GM18498 (cell line): ENCODE measurements around the gene PISD.
"Not testable (repeated sequence)": the region's sequence is repeated elsewhere in the genome, so short reads cannot be mapped to it uniquely, and the experiment has no call there.

Source experiments
- ATAC-seq: cut with Tn5 transposase; IDR thresholded peaks from one replicate; pipeline ENCODE4 v1.9.1; 2021; ENCODE audit warnings: mild to moderate bottlenecking, moderate library complexity; ENCODE audit not compliant: unreplicated experiment

The PISD gene

GRCh38 chr22:31661851-31662667 lies at the start of gene PISD:
Gene PISD (minus strand): TSS chr22:31662215. CDS start chr22:31662208, 7 bp downstream.
- peak; percentile 86 for ATAC-seq

GRCh38 chr22:31711226-31711625 lies 49.2 kb upstream of the PISD start:
- not testable (repeated sequence) for ATAC-seq

- ATAC-seq, result no peak
Measured at GRCh38 chr22:31707519-31707918, 45.5 kb upstream of the PISD start.

- ATAC-seq, result no peak
Measured at GRCh38 chr22:31695423-31695822, 33.4 kb upstream of the PISD start.

- ATAC-seq, result not testable (repeated sequence)
Measured at GRCh38 chr22:31694046-31694445, 32.0 kb upstream of the PISD start.

GRCh38 chr22:31692186-31692886 lies 30.3 kb upstream of the PISD start:
- ATAC-seq, result no peak

- no peak for ATAC-seq
Measured at GRCh38 chr22:31691408-31691807, 29.4 kb upstream of the PISD start.

GRCh38 chr22:31683181-31684105 lies 21.4 kb upstream of the PISD start:
- ATAC-seq, result no peak

GRCh38 chr22:31682751-31683150 lies 20.7 kb upstream of the PISD start:
- no peak for ATAC-seq

GRCh38 chr22:31681349-31682345 lies 19.6 kb upstream of the PISD start:
- no peak for ATAC-seq

- no peak for ATAC-seq
Measured at GRCh38 chr22:31680861-31681341, 18.9 kb upstream of the PISD start.

- ATAC-seq, result no peak
Measured at GRCh38 chr22:31678748-31679147, 16.7 kb upstream of the PISD start.

GRCh38 chr22:31676700-31677099 lies 14.7 kb upstream of the PISD start:
- peak; percentile 96 for ATAC-seq

GRCh38 chr22:31674219-31674618 lies 12.2 kb upstream of the PISD start:
- ATAC-seq, result not testable (repeated sequence)

- not testable (repeated sequence) for ATAC-seq
Measured at GRCh38 chr22:31668849-31669248, 6.8 kb upstream of the PISD start.

GRCh38 chr22:31662668-31663037 lies 638 bp upstream of the PISD start:
- ATAC-seq, result no peak

- not testable (repeated sequence) for ATAC-seq
Measured at GRCh38 chr22:31660860-31661341, 1.1 kb downstream of the PISD start.

GRCh38 chr22:31659246-31659645 lies 2.8 kb downstream of the PISD start:
- ATAC-seq, result no peak

- no peak for ATAC-seq
Measured at GRCh38 chr22:31654408-31654807, 7.6 kb downstream of the PISD start.

GRCh38 chr22:31653944-31654343 lies 8.1 kb downstream of the PISD start:
- ATAC-seq, result no peak
